NCI-H345 treated with DMSO at 0.1 percent for 48 hours (cell line): ENCODE measurements around the gene XPO6.

Experiments used
- DNase-seq: peaks from one replicate; lab custom pipeline; 2025; ENCODE audit not compliant: unreplicated experiment; lab: John Stamatoyannopoulos, UW

The XPO6 gene

DNA sequence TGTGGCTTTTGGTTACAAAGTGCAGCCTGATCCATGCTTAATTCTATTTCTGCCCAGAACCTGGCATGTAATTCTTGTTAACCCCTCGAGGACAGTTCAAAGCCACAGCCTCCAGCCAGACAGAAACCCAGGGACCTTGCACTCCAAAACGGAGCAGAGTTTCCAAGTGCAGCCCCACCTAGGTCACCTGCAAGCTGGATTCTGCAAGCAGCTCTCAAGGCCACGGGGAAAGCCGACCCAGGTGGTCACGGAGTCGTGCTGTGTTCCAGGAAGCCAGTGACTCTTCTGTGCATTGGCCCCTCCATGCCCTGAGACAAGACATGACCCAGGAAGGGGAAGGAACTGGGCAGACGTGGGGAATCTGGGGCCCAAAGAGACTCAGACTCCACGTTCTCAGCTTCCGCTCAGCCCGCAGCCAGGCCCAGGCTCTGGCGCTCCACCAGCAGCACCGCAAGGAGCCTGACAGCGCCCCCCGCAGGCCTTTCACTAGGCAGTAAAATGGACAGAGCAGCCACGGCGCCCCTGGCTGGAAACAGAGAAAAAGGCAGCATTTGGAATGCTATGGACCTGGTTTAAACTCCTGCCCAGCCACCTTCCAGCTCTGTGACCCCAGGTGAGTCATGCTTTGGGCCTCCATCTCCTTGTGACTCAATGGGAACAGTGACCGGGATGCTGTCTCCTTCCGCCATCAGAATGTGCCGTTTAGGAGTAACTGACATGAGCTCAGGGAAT, 121.0 kb downstream of the XPO6 start:
- no peak for DNase-seq

DNA sequence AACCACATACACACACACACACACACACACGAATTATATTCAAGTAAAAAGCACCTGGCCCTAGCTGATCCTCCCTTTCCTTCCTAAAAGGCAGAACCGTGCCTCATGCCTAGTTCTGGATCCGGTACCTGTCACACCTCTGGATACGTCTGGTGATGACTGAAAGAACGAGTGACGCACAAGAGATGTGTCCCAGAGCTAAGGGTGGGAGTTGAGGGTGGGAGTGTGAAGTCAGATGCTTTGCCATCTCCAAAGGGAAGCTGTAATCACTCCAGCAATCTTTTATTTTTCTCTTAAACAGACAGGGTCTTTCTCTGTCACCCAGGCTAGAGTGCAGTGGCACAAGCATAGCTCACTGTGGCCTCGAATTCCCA, 121.8 kb downstream of the XPO6 start:
- no peak for DNase-seq

DNA sequence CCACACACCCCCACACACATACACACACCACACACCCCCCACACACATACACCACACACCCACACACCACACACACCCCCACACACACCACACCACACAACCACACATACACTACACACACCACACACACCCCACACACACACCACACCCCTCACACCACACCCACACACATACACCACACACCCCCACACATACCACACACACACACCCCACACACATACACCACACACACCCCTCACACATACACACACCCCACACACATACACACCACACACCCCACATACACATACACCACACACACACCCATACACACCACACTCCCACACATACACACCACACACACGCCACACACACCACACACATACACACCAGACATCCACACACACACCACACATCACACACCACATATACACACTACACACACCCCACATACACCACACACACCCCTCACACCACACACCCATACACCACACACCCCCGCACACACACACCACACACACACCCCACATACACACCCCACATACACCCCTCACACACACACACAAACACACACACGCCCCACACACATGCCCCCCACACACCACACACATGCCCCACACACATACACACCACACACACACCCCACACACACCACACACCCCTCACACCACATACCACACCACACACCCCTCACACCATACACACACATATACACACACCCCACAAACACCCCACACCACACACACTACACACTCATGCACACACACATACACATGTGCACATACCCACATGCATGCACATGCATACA, 122.4 kb downstream of the XPO6 start:
- DNase-seq: no peak

DNA sequence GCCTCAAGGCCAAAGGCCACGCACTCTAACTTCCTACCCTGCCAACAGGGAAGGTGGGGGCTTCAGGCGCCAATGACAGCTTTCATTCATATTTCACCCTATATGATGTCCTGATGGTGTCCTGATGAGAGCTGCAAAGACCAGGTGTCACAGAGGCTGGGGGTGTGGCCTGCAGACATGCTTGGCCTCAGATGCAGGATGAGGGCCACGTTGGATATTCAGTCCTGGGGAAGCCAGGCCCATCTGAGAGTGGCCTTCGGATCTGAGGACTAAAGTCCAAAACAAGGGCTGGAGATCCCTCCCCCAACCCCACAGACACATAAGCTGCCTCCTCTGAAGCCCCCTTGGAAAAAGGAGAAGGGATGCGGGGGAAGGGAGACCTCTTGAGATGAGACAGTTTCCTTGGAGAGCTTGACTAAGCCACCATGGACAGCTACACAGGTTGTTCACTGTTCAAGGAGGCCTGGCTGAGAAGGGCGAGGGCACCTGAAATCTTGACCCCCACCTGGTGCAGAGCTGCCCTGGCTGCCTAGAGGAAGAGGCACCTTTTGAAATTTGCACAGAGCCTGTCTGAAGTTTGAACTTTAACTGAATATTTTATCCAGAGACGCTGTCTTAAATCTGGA, 124.0 kb downstream of the XPO6 start:
- DNase-seq: no peak

DNA sequence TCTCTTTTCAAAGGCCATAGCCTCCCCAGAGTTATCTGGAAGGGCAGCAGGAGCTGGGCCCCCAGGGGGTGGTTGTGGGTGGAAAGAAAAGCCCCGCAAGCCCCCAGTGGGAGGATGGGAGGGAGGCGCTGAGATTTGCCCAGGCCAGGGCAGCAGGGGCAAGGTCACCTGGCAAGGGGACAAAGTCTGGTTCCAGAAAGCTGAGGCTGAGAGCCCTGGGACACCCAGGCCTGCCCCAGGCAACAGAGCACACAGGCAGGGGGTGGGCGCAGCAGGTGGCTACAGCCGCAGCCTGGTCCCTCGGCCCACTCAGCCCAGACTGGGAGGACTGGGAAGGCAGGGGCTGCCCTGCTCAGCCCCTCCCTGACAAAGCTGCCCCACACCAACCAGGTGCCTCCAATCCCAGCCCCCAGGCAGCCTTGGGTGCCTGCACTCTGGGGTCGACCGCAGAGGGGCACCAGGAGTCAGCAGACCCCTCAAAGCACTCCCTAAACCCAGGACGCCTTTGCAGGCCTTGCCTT, 124.6 kb downstream of the XPO6 start:
- DNase-seq: no peak

DNA sequence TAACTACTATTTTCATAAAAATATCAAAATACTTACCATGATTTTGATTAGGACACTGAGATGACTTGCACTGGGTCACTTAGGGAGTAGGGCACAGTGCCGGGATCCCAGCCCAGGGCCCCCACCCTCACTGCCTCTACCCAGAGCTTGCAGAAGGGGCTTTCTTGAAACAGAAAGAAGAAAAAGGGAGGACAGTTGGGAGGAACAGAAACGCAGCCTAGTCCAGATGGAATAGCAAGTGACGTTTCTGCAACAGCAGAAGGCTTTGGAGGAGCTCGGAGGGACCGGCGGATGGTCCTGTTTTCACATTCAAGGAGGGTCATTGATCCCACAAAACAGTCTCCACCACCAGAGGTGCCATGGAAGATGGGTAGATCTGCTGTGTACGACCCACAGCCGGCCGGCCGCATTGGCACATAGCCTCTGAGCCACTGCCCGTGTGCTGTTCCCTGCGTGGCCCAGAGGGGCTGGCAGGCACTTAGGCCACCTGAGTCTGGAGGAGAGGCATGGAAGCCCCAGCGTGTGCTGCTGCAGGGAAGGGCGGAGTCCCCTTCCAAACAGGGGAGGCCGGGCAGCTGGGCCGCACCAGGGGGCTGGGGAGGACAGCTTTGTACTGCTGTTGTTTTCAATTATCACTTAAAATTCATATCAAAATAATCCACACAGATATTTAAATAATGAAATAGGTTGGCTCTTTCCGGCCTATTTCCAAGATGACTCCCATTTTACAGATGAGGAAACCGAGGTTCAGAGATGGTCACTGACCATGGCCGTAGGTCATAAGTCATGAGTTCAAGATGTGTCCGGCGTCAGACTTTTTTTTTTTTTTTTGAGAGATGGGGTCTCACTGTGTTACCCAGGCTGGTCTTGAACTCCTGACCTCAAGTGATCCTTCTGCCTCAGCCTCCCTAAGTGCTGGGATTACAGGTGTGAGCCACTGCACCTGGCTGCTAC, 125.3 kb downstream of the XPO6 start:
- DNase-seq: no peak

DNA sequence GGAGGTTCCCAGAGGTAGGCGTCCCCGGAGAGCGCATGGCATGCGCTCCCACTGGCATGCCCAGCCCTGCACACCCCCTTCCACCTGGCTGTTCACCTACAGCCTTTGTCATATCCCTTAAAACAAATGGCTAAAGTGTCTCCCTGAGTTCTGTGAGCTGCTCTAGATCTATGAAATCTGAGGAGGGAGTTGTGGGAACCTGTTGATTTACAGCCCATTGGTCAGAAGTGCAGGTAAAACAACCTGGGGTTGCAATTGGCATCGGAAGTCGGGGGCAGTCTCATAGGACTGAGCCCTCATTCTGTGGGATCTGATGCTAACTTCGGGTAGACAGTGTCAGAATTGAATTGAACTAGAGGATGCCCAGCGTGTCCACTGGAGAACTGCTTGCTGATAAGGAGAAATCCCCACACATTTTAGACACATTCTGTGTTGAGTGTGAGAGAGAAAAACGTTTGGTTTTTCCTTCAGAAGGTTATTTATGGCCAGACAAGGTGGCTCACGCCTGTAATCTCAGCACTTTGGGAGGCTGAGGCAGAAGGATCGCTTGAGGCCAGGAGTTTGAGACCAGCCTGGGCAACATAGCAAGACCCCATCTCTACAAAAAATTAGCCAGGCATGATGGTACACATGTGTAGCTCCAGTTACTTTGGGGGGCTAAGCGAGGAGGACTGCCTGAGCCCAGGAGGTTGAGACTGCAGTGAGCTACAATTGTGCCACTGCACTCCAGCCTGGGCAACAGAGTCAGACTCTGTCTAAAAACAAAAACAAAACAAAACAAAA, 126.2 kb downstream of the XPO6 start:
- no peak for DNase-seq

DNA sequence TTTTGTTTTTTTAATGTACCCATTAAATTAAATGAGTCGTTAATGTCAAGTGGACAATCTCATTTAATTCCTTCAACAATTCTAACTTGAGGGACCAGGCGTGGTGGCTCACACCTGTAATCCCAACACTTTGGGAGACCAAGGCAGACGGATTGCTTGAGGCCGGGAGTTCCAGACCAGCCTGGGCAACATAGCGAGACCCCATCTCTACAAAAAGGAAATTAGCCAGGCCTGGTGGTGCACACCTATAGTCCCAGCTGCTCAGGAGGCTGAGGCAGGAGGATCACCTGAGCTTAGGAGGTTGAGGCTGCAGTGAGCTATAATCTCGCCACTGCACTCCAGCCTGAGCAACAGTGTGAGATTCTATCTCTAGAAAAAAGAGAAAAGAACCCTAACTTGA, 127.6 kb downstream of the XPO6 start:
- no peak for DNase-seq

DNA sequence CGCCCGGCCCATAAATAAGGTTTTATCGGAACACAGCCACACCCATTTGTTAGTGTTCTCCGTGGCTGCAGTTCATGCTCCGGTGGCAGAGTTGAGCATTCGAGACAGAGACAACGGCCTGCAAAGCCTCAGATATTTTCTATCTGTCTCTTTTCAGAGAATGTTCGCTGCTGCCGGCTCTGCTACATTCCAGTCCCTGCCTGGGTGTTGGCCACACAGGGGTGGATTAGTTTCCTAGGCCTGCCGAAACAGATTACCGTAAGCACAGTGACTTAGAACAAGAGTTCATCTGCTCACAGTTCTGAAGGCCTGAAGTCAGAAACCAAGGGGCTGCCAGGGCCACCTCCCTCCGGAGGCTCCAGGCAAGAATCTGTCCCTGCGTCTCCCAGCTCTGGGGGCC, 129.1 kb downstream of the XPO6 start:
- no peak for DNase-seq

DNA sequence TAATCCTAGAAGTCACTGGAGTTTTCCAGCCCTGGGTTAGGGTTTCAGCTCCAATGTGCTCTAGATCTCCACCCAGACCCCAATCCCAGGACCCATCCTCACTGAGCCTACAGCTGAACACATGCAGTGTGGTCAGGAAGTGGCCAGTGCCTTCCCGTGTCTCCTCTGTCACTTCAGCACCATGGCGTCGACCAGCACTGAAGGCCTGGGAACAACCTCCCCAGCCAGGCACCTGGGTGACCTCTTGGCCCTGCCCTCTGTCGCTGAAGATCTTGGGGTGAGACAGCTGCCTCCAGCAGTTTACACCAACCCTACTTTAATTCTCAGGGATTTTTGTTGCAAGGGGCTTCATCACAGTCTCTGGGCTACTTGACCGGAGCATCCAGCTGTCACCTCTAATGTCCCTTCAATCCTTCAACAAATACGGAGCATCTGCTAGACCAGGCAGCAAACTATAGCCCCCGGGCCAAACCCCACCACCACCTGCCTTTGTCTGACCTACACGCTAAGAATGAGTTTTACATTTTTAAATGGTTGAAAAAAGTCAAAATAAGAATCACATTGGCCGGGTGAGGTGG, 130.3 kb downstream of the XPO6 start:
- DNase-seq: no peak

DNA sequence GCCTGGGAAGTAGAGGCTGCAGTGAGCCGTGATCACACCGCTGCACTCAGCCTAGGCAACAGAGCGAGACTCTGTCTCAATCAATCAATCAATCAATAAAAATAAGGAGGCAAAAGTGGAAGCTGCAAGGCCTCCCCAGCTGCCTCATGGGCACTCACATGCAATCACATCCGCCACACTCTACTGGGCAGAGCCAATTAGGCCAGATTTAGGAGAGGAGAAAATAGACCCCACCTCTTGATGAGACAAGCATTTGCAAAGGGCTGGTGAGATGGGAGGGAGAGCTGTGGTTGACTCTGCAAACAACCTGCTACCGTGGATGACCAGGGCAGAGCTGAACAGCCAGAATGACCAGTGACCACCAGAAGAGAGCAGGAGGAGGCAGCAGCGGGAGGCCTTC, 133.5 kb downstream of the XPO6 start:
- no peak for DNase-seq

DNA sequence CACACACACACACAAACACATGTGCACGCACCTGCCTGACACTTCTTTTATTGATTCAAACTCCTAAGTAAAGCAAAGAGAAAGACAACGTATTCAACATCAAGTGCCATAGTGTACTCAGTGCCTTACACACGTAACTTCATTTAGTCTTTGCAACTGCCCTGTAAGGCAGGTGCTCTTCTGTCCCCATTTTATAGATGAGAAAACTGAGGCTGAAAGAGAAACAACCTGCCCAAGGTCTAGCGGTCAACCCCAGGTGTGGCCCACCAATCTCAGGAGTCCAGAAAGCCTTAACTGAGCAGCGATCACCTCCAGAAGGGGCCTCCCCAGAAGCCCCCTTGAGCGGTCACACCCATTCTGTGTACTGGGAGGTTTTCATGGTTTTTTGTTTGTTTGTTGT, 137.9 kb downstream of the XPO6 start:
- no peak for DNase-seq

DNA sequence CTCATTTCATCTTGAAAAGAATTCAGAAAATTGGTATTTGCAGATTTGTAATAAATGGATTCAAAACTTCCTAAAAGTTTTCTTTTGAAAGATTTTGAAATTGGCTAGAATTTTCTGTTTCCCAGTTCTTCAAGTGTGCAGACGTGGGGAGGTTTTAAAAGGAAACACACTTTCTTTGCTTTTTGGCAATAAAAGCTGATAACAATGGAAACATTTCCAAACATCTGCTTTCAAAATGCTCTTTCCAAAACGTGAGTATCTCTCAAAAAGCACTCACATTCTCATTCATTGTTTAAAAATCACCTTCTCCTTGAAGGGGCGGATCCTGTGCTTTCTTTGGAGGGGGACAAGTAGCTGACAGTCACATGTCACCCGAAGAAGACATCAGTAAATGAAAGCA, 139.7 kb downstream of the XPO6 start:
- no peak for DNase-seq

DNA sequence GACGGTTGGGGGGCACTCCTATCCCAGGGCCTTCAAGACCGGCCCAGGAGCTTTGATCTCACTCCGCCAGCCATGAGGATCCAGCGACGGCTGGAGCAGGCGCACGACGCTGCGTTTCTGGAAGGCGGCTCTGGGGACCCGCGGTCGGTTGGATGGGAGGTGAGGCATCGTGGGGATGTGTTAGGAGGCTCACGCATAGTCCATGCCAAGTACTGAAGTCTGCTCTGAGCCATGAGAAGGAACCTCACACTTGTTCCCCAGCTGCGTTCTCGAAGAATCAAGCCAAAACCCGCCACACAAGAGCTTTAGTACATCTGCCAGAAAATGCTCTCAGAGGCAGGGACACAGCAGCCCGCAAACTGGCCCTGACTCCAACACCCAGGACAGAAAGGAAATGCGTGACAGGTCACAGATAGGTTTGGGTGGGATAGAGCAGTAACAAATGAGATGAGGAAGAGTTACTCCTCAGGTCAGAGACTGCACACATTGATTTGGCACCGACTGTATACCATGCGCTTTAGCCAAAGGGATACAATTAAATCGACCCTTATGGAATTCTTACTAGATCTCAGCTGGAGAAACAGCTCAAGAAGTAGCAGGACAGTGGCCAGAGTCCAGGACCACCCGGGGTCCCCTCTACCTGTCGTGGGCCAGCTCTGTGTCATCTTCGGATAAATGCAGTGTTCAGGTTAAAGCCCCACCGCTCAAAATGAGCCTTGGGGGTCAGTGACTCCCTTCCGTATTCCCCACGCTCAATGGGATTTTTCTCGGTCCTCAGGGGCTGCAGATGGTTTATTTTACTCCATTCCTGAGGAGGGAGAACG, 141.6 kb downstream of the XPO6 start:
- DNase-seq: no peak

DNA sequence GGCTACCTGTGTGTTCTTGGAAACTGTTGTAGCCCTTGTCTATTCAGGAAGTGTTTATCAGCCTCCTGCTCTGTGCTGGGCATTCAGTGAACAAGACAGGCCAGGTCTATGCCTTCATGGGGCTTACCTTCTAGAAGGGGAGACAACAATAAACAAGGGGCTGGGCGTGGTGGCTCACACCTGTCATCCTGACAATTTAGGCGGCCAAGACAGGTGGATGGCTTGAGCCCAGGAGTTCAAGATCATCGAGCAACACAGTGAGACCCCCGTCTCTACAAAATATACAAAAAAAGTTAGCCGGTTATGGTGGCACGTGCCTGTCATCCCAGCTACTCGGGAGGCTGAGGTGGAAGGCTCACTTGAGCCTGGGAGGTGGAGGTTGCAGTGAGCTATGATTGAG, 142.8 kb downstream of the XPO6 start:
- no peak for DNase-seq

DNA sequence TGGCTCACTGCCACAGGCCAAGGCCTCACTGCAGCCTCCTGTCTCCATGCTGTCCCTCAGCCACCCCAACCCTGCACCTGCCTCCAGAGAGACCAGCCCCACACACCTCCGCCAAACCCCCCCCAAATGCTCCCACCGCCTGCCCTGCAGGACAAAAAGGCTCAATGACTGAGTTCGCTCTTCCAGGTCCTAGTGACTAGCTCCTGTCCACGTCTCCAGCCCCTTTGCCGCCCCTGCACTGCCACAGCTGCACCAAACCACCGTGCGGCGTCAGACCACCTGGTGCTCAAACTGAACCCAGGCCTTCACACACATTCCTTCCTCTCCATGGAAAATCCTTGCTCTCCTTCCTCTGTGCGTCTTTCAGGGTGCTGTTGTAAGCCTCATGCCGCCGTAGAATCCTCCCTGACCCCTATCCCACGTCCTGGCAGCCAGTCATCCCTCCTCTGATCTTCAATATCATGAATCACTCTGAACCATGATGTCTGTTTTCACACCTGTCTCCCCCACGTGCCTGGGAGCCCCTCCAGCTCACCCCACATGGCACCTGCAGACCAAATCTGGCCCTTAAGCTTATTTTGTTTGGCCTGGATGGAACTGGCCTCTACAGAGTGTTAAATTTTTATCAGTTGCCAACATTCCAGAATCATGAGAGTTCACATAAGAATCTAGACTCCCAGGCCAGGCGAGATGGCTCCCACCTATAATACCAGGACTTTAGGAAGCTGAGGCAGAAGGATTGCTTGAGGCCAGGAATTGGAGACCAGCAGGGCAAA, 144.0 kb downstream of the XPO6 start:
- DNase-seq: no peak

DNA sequence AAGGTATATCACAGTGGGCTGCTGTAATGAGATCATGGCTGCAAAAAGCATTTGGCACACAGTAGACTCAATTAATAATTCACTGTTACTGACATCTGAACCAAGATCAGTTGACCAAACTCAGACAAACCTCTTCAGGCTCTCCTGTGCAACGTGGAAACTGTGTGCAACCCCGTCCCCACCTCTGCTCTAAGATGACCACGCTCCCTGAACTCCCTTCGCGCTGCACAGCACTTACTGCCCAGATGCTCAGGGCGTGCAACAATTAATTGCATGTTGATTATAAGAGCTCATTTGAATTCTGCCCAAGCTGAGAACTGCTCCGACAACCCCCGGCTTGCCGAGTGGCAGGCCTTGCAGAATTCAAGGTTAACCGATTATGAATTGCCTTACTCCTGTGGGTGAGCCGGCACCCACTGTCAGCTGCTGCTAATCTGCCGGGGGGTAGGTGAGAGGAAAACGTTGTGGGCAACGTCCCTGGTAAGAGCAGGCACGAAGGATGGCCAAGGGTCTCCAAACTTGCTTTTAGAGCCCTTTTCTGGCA, 147.0 kb downstream of the XPO6 start:
- no peak for DNase-seq

DNA sequence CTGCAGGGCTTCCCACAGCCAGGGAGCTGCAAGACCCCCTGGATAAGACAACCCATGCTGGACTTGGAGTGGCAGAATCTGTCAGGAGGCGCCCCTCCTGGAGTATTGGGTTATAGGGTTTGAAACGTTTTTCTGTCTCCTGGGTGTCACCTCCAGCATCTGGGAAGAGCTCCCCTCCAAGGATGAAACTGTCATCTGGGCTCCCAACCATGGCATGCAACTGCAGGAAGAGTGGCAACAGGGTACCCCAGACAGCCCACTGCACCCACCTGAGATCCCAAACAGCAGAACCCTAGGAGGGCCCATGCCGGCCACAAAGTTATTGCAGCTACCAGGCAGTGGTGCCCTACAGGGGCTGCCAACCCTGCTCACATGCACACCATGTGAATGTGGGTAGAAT, 147.6 kb downstream of the XPO6 start:
- DNase-seq: no peak
